Hepatocyte (in vitro differentiated cells): Measurements from ENCODE around the gene CSMD2.

Source experiments
- EZH2 ChIP-seq: fragments of 200-600 bp; sonication (generic); IDR thresholded peaks from 2 replicates; pipeline ENCODE4 v1.6.1; 2016; ENCODE audit warnings: antibody characterized with exemption, mild to moderate bottlenecking, borderline replicate concordance
- TF ChIP-seq, protein P1 (sequence below): fragments of 200-600 bp; sonication (generic); IDR thresholded peaks from 2 replicates; pipeline ENCODE4 v1.5.1; 2016; ENCODE audit warnings: antibody characterized with exemption, mild to moderate bottlenecking; ENCODE audit not compliant: poor library complexity

DNA sequence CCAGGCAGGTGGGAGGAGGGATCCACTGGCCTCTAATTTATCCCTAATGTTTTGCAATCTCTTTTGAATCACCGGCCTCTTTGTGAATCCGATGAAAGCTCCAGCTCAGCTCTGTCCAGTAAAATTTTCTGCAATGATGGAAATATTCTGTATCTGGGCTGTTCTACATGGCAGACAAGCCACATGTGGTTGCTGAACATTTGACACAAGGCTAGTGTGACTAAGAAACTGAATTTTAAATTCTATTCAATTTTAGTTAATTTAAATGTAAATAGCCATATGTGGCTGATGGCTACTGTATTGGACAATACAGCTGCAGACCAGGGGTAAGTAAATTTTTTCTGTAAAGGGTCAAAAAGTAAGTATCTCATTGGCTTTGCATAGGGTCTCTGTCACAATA lies 135.1 kb downstream of the CSMD2 start:
- TF ChIP-seq EZH2 = no peak
- TF ChIP-seq, protein P1, sequence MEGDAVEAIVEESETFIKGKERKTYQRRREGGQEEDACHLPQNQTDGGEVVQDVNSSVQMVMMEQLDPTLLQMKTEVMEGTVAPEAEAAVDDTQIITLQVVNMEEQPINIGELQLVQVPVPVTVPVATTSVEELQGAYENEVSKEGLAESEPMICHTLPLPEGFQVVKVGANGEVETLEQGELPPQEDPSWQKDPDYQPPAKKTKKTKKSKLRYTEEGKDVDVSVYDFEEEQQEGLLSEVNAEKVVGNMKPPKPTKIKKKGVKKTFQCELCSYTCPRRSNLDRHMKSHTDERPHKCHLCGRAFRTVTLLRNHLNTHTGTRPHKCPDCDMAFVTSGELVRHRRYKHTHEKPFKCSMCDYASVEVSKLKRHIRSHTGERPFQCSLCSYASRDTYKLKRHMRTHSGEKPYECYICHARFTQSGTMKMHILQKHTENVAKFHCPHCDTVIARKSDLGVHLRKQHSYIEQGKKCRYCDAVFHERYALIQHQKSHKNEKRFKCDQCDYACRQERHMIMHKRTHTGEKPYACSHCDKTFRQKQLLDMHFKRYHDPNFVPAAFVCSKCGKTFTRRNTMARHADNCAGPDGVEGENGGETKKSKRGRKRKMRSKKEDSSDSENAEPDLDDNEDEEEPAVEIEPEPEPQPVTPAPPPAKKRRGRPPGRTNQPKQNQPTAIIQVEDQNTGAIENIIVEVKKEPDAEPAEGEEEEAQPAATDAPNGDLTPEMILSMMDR = no peak
